ELR (cell line): Measurements from ENCODE around the gene ENPP1.

Experiments
- DNase-seq: peaks from one replicate; pipeline ENCODE4 v3.0.0-alpha.2; 2015; ENCODE audit warnings: low read depth

Gene ENPP1

GRCh38 chr6:131807644-131808459 is at the start of gene ENPP1:
TSS of gene ENPP1 (plus strand) at chr6:131808020. CDS start at chr6:131808036, 16 bp downstream.
- peak; percentile 85 for DNase-seq

GRCh38 chr6:131758920-131759319 is 48.9 kb upstream of the ENPP1 start:
- DNase-seq = no peak

DNA sequence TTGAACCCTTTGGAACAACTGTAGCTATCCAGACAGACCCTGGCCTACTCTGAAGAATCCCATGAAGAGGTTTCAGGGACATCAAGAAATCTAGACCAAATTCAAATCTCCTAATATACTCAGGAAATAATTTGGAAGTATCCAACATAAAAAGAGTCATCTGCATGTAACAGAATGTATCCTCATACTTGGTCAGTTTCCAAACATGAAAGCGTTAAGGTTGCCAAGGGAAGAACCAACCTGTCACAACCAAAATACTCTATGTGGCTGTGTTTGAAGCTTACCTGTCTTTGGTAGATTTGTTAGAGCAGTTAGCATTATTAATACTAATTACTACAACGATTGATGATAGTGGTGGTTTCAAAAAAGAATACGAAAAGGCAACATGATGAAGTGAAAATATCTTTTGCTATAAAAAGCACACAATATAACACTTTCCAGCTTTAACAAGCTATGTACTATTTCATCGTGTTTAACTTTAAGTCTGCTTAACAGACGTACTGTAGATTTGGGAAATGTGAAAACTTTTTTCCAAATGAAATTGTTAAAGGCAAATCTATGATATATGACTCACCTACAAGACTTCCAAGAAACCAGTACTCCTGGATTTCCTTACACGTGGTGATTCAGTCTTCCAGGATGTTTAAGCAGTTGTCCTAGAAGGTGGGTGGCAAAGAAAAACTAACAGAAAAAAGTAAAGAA is 46.6 kb upstream of the ENPP1 start:
- peak; percentile 86 for DNase-seq

DNA sequence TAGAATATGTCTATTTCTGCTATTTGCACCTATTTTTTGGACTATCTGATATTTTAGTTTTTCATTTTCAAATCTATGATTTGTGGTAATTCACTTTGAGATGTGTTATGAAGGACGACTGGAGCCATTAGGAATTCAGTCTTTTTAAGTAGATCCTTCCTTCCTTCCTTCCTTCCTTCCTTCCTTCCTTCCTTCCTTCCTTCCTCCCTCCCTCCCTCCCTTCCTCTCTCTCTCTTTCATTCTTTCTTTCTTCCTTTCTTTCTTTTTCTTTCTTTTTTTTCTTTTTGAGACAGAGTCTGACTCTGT is 46.1 kb upstream of the ENPP1 start:
- no peak for DNase-seq

DNA sequence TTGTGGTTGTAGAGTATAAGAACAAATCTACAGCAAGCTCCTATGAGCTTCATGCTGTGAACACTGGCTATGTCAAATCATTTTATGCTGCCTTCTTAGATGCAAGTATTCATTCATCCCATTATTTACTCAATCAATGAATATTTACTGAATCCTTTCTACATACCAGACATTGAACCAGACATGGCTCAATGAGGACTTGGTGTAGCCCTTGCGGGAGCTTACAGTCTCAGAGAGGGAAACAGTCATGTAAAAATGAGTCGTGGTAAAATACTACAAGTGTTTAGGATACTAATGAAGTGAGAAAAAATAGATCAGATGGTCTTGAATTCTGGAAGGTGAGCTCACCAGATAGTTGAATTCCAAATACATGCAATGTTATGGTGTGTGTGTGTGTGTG is 44.8 kb upstream of the ENPP1 start:
- peak; percentile 15 for DNase-seq

DNA sequence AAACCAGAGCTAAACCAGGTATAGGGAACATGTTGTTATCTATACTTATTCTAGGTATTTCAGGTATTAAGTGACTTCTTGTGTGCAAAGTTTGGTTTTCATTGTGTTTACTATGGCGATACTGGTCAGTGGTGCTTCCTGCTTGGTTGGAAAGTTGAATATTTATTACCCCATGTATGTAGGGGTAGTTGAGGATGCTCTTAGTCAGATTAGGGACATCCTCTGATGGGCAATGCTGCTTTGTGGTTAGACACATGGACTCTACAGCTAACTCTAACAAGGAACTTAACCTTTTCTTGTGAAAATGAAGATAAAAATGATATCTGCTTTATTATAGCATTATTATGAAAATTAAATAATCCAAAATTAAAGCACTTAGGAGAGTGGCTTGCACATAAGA is 44.1 kb upstream of the ENPP1 start:
- no peak for DNase-seq

GRCh38 chr6:131764350-131764749 is 43.5 kb upstream of the ENPP1 start:
- DNase-seq = no peak

GRCh38 chr6:131765081-131765803 is 42.6 kb upstream of the ENPP1 start:
- DNase-seq = peak; percentile 71

DNA sequence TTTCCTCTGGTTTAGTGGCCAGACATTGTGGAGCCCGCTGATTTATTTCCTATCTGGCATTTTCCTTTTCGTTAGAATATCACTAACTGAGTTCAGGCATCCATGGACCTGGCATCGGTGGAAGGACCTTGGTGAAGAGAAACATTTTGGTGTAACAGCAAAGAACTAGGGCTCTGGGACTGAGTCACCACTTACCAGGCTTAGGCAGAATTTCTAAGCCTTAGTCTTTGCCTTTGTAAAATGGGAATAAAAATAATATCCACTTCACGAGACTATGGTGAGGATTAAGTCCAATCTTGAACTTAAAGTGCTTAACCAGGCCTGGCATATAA is 42.0 kb upstream of the ENPP1 start:
- DNase-seq = no peak

DNA sequence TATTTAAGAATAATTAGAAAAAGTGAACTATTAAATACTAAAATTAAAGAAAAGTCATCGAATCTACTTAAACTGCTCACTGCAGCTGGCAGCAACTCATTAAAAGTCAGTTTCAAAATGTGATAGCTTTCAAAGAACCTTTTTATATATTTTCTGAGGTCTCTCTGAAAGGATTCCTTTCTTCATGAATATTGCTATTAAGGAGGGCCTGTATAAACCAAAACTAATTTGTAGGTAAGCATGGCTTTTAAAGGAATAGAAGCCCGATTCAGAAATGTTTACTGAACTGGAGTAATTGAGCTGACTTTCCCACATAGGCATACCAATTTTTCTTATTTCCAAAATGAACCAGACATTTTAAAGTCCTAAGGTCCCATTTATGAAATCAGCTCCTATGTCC is 41.2 kb upstream of the ENPP1 start:
- DNase-seq = no peak

GRCh38 chr6:131768964-131769363 is 38.9 kb upstream of the ENPP1 start:
- DNase-seq = no peak

DNA sequence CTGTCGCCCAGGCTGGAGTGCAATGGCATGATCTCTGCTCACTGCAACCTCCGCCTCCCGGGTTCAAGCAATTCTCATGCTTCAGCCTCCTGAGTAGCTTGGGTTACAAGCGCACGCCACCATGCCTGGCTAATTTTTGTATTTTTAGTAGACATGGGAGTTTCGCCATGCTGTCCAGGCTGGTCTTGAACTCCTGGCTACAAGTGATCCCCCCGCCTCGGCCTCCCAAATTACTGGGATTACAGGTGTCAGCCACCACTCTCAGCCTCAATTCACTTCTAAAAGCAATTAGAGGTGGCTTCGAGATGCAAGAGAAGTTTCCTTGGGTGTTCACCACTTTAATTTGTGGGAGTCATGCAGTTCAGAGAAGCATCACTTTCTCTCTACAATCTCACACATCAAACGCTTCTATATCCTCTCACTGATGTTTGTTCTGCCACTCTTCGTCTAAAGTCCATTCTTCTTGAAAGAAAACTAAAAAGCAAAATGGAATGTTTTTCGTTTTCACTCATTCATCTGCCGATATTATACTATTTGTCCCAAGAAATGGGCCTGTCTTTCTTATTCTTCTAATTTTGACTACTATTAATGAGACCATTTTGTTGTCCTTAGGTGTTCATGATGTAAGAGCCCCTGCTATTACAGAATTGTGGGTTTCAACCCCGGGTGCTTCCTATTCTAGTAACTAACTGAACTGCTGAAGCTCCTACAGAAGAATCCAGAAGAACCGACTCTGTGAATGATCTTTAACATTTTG is 38.3 kb upstream of the ENPP1 start:
- DNase-seq = no peak

DNA sequence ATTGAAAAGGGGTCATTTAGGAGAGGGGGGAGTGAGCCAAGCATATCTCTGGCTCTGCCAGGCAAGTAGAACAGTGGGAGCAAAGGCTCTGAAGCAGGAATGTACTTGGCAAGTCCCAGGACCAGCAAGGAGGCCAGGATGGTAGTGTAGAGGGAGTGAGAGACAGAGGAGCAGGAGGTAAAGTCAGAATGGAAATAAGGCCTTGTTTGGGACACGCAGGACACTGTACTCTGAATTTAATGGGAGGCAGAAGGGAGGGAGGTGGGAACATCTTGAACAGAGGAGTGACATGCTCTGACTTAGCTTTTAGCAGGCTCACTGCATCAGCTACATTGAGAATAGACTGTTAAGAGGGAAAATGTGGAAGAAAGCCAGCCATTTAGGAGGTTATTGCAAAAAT is 37.0 kb upstream of the ENPP1 start:
- DNase-seq = no peak

DNA sequence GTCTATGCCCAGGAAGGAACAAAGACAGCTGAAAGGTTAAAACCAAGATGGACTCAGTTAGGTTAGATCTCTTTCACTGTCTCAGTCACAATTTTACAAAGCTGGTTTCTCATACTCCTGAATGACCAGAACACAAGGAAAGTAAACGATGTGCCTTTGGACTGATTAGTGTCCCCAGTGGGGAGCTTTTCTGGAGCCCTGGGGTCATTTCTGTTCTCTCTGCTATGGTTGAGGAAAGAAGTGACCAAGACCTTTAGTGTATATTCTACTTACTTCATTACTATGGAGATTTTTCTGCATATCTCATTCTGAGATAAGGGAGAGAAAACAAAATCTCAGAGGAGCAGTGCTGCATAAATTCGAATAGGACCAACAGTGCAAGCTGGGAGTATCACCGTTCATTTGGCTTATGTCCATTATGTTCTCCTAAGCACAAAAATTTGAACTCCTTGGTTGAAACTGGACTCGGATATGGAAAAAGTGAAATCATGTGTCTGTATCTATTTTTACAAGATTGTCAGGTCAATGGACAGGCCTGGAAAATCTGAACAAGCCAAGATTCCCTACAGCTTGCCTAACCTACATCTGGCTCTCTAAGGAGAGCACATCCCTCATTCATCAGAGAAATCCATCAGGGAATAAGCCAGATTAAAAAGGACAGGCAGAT is 34.4 kb upstream of the ENPP1 start:
- no peak for DNase-seq

DNA sequence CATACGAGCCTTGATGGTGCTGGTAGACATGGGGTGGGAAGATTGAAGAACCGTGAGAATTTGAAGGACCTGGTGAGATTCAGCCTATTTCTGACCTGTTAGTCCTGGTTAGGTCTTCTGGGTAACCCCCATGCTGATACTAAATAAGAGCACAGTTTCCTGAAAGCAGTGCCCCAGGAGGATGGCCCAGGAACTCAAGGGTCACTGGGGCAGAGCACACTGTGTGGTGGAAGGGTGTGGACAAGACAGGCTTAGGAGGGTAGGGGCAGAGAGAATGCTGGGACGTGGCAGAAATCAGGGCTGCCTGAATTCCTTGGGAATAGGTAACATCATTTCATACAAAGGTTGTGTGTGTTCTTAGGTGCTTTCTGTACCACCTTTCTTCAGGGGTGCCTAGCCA is 31.9 kb upstream of the ENPP1 start:
- no peak for DNase-seq

DNA sequence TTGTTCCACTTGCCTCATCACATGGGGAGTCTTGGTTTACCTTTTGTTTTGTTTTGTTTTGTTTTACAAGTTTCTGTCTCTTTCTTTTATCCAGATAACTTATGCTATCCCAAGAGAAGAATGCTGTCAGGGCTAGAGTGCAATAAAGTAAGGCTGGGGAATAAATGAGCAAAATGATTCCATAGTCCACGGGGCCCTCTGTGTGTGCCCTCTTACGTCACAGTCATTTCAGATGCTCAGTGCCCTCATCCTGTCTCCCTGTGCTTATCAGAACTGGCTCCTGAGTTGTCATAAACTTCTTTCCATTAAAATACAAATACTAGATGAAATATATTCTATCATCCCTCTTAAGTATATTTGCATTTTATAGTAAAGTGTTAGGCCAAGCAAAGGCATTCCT is 30.8 kb upstream of the ENPP1 start:
- no peak for DNase-seq

DNA sequence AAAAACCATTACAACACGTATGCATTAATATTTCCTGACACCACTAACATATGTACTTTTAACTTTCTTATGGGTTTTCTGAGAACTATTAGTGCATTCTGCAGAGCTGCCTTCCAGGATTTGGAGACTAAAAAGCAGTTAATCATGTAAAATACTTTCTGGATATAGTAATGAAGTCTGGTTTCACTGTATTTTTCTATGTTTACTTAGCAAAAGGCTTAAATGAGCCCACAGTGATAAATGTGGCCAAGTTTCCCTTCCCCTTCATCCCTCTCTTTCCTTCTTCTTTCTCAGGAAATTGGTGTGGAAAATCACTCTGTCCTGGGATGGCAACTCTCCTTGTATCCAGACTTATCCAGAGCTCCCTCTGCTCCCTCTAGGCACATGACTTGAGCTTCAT is 29.7 kb upstream of the ENPP1 start:
- DNase-seq = no peak

DNA sequence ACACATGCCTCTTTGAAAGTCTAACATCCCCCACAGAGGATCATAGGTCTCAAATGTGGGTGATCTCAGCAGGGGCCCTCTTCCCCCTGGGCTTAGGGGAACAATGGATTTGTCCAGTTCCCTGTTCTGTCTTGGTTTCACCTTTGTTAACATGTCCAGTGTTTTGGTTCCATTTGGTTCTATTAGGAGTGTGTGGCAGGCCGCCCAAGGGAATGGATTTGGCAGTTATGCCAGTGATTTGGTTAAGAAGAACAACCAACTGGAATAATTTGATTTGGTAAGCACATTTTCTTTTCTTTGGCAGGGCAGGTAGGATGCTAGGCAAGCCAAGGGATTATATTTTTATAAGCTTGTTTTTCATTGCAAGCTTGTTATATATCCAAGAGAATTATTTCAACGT is 28.5 kb upstream of the ENPP1 start:
- DNase-seq = no peak

- no peak for DNase-seq
These were observed 27.2 kb upstream of the ENPP1 start for GRCh38 chr6:131780600-131780999.

DNA sequence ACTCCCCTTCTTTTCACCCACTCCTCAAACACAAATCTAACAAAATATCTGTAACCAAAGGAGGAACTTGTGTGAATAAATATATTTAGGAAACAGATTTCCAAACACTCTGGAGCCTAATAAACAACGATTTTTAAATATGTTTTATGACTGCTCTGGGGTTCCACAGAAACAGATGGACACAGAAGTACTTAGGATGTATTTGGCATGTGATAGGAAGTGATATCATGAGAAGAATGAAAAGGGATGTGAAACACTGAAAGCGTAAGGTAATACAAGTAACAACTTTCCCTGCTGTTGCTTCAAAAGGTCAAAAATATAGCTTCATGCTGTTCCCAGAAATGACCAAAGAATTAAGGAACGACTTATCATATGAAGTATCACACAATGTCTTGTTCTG is 26.1 kb upstream of the ENPP1 start:
- DNase-seq = no peak

GRCh38 chr6:131782764-131783163 is 25.1 kb upstream of the ENPP1 start:
- DNase-seq = no peak

DNA sequence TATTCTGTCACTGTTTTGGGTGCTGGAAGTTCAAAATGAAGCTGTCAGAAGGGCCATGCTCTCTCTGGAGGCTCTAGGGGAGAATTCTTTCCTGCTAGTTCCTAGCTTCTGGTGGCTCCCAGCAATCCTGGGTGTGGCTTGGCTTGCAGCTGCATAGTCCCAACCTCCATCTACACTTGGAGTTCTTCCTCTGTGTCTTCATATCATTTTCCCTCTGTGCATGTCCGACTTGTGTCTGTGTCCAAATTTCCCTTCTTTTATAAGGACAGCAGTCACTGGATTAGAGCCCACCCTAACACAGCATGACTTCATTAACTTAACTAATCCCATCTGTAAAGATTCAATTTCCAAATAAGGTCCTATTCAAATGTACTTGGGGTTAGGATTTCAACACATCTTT is 23.3 kb upstream of the ENPP1 start:
- no peak for DNase-seq
